Retinal pigment epithelial cell (primary cell): ENCODE results near the gene RNF10.

Experiments used
- DNase-seq: peaks from one replicate; pipeline ENCODE4 v3.0.0-alpha.2; 2010; ENCODE audit warnings: low read depth
- H3K4me3 ChIP-seq: 2 replicates; pipeline ENCODE4 v1.5.1; 2011; ENCODE audit warnings: mild to moderate bottlenecking, low read length, control low read depth, moderate library complexity
- CTCF ChIP-seq: conservative IDR thresholded peaks from 2 replicates; pipeline ENCODE4 v1.5.1; 2011; ENCODE audit warnings: low read depth, low read length, control low read depth, inconsistent platforms

RNF10 gene

GRCh38 chr12:120580787-120581723 is 46.9 kb downstream of the RNF10 start, which contains the start of gene POP5:
Gene POP5, minus strand, starts transcription at chr12:120581402. Its CDS starts 40 bp downstream, at chr12:120581362.
- no peak for TF ChIP-seq CTCF
- peak; percentile 92 for DNase-seq
- H3K4me3 ChIP-seq: peak within 1 kb of the TSS; percentile 97

GRCh38 chr12:120581998-120582397 is 47.8 kb downstream of the RNF10 start:
- H3K4me3 ChIP-seq: peak overlapping the region; percentile 97
- TF ChIP-seq CTCF: no peak
- DNase-seq: no peak

- peak; percentile 94 for TF ChIP-seq CTCF
- DNase-seq: no peak
- H3K4me3 ChIP-seq: no peak overlapping the region
Measured at GRCh38 chr12:120583478-120584030, 49.4 kb downstream of the RNF10 start.

- H3K4me3 ChIP-seq: peak overlapping the region; percentile 22
- TF ChIP-seq CTCF: peak; percentile 43
- DNase-seq: no peak
Measured at GRCh38 chr12:120584343-120585149, 50.4 kb downstream of the RNF10 start.

- no peak for TF ChIP-seq CTCF
- no peak for DNase-seq
- no peak overlapping the region for H3K4me3 ChIP-seq
Measured at GRCh38 chr12:120586206-120586605, 52.0 kb downstream of the RNF10 start.

- no peak for TF ChIP-seq CTCF
- DNase-seq: no peak
- no peak overlapping the region for H3K4me3 ChIP-seq
Measured at GRCh38 chr12:120586860-120587259, 52.7 kb downstream of the RNF10 start.
